A549 (cell line): ENCODE measurements around the gene DTX3L. TPM values are rescaled to one million over a fixed set of nuclear protein-coding genes. Genes with fewer than 3 reads are reported as not detected.

Experiments used
- ATAC-seq, 2 experiments: fragments of 200-7000 bp in 1 of 2; fragments of >200 bp in 1 of 2; cut with Nextera tagmentation in 1 of 2; cut with Tn5 transposase in 1 of 2; 3 replicates each; pipeline versions ENCODE4 v1.8.0 to v1.9.1; 2018 to 2020; ENCODE audit warnings: mild to moderate bottlenecking in 1 of 2, moderate library complexity in 1 of 2
- CTCF ChIA-PET: fragments of 300-600 bp; sonication (Branson Sonifier 250); formaldehyde crosslinking; extraction: SDS; loops from one replicate; lab custom pipeline; 2021; ENCODE audit warnings: antibody characterized with exemption, inconsistent platforms; lab: Yijun Ruan, JAX
- POLR2A ChIA-PET: fragments of 350-600 bp; formaldehyde crosslinking; extraction: SDS; loops from one replicate; lab custom pipeline; 2021; ENCODE audit warnings: antibody characterized with exemption, inconsistent platforms; lab: Yijun Ruan, JAX
- DNase-seq, 2 experiments: peaks; one replicate each; pipeline versions ENCODE4 v3.0.0 to v3.0.0-alpha.2; 2011 to 2016; ENCODE audit warnings: low read depth in 1 of 2, low spot score in 1 of 2
- FAIRE-seq: peaks from 2 replicates; lab custom pipeline; 2011; peaks lifted over from hg19 to GRCh38; lab: Jason Lieb, UNC
- H3K27ac ChIP-seq, 2 experiments: fragments of >200 bp; sonication (Bioruptor Twin); formaldehyde crosslinking; 3 replicates each; pipeline ENCODE4 v1.5.1; 2016 to 2017
- H3K4me1 ChIP-seq: fragments of >200 bp; sonication (Bioruptor Twin); formaldehyde crosslinking; 3 replicates; pipeline ENCODE4 v1.6.1; 2016
- H3K4me2 ChIP-seq: fragments of >200 bp; sonication (Bioruptor Twin); formaldehyde crosslinking; 3 replicates; pipeline ENCODE4 v1.6.1; 2016
- H3K4me3 ChIP-seq: fragments of >200 bp; sonication (Bioruptor Twin); formaldehyde crosslinking; 3 replicates; pipeline ENCODE4 v1.5.1; 2016
- H3K9me3 ChIP-seq: fragments of >200 bp; sonication (Bioruptor Twin); formaldehyde crosslinking; 3 replicates; pipeline ENCODE4 v1.6.1; 2016
- BHLHE40 ChIP-seq: IDR thresholded peaks from 2 replicates; pipeline ENCODE4 v1.6.1; 2012; ENCODE audit warnings: low read depth, low read length, inconsistent platforms
- EHF ChIP-seq: fragments of 250-450 bp; sonication (Bioruptor Pico); IDR thresholded peaks from 2 replicates; pipeline ENCODE4 v1.5.0; 2020; ENCODE audit warnings: mild to moderate bottlenecking
- ESRRA ChIP-seq: fragments of 150-350 bp; IDR thresholded peaks from 2 replicates; pipeline ENCODE4 v1.6.1; 2014; ENCODE audit warnings: mild to moderate bottlenecking, low read length, borderline replicate concordance
- FOSL2 ChIP-seq, 2 experiments: fragments of 450-650 bp in 1 of 2; fragments of >200 bp in 1 of 2; sonication (Bioruptor Twin) in 1 of 2; formaldehyde crosslinking; IDR thresholded peaks; 2 replicates each; pipeline versions ENCODE4 v1.5.0 to v1.6.1; 2016 to 2020; ENCODE audit warnings: mild to moderate bottlenecking in 1 of 2, moderate library complexity in 1 of 2
- HOXA7 ChIP-seq: fragments of 250-450 bp; sonication (Bioruptor Pico); IDR thresholded peaks from 2 replicates; pipeline ENCODE4 v1.5.0; 2020; ENCODE audit warnings: mild to moderate bottlenecking, moderate library complexity
- JUN ChIP-seq, 2 experiments: fragments of >200 bp; sonication (Bioruptor Twin); formaldehyde crosslinking; IDR thresholded peaks; 2 replicates in 1 of 2; 3 replicates in 1 of 2; pipeline ENCODE4 v1.6.1; 2016 to 2017
- KDM1A ChIP-seq: fragments of 200-600 bp; sonication (generic); IDR thresholded peaks from 2 replicates; pipeline ENCODE4 v1.6.1; 2016; ENCODE audit warnings: low read depth, mild to moderate bottlenecking
- MAFK ChIP-seq: fragments of 450-650 bp; IDR thresholded peaks from 2 replicates; pipeline ENCODE4 v1.6.1; 2014; ENCODE audit not compliant: partially characterized antibody
- MYC ChIP-seq: IDR thresholded peaks from 2 replicates; pipeline ENCODE4 v1.6.1; 2012; ENCODE audit warnings: mild to moderate bottlenecking, inconsistent platforms, low read length, improper control_type of control experiment, borderline replicate concordance
- NR3C1 ChIP-seq: fragments of >200 bp; sonication (Bioruptor Twin); formaldehyde crosslinking; IDR thresholded peaks from 3 replicates; pipeline ENCODE4 v1.6.1; 2017
- RAD21 ChIP-seq, 2 experiments: fragments of >200 bp in 1 of 2; sonication (Bioruptor Twin) in 1 of 2; formaldehyde crosslinking in 1 of 2; IDR thresholded peaks in 1 of 2; conservative IDR thresholded peaks in 1 of 2; 2 replicates in 1 of 2; 3 replicates in 1 of 2; pipeline ENCODE4 v1.6.1; 2012 to 2018; ENCODE audit warnings: inconsistent platforms in 1 of 2
- ZFP36 ChIP-seq: fragments of 450-650 bp; IDR thresholded peaks from 2 replicates; pipeline ENCODE4 v1.6.1; 2014; ENCODE audit warnings: borderline replicate concordance; ENCODE audit not compliant: partially characterized antibody
- WGBS: methylation state at CpG from one replicate; pipeline ENCODE4 v1.1.6; 2017; ENCODE audit errors: missing lambda C conversion rate; 5-methylcytosine and 5-hydroxymethylcytosine counted together
- polyA plus RNA-seq, 4 experiments: library from polyadenylated mRNA; depleted of rRNA in 3 of 4; stranded (reverse); fragments of >200 nt; fragmentation: RNase III in 1 of 4; extraction: RNeasy Plus Mini Kit Qiagen cat#74134 plus additional on column Dnase treatment in 1 of 4; gene quantifications; 2 replicates in 3 of 4; 3 replicates in 1 of 4; pipeline ENCODE4 v1.2.3, GENCODE V29; 2011 to 2017
- TF ChIP-seq, protein P1 (sequence below): IDR thresholded peaks from 2 replicates; pipeline ENCODE4 v1.6.1; 2012
- TF ChIP-seq, protein P2 (sequence below): fragments of 250-450 bp; sonication (Bioruptor Pico); IDR thresholded peaks from 2 replicates; pipeline ENCODE4 v1.5.0; 2021; ENCODE audit warnings: mild to moderate bottlenecking, moderate library complexity, borderline replicate concordance
- TF ChIP-seq, protein P3 (sequence below): IDR thresholded peaks from 2 replicates; pipeline ENCODE4 v1.6.1; 2012; ENCODE audit warnings: low read depth, borderline replicate concordance

Gene DTX3L
- polyA plus RNA-seq, 2 of the 4 experiments (the other 2 are of a cell fraction): 4.2 to 5.3 TPM

DNA sequence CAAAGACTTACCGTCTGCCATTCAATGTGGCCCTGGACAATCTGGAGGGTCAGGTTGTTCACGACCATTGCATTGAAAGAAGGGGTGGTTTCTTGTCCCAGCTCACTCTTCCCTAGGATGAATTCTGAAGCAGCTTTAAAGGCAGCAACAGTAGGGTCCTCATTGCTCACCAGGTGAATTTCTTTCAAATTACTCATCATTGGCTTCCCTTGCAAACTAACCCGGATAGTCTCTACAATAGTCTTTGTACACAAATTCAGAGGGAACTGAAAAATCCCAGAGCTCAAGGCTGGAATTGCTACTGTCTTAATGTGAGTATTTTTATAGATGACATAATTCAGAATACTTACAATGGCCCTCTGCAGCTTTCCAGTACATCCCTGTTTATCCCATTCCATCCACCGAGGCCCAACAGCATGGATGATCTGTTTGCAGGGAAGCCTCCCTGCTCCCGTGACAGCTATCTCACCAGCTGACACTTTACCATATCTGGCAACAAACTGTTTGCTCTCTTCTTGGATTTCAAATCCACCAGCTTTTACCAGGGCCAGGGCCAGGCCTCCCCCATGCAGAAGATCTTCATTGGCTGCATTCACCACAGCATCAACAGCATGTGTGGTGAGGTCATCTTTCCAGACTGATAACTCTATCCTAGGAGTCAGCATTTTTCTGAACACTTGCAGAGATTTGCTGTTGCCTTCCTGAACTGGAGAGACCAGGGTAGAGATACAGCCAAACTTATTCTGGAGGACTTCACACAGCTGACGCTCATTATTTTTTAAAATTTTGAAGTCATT is 8.7 kb upstream of the DTX3L start:
- no peak for ATAC-seq
- Histone ChIP-seq H3K9me3 (no peaks in the 10 kb centered on the region), H3K4me3 (no peak overlapping the region), H3K4me1 (no peaks in the 10 kb centered on the region), H3K4me2 (no peak overlapping the region), H3K27ac (no peak overlapping the region)
- 82% methylated on average over 6 of the region's 6 CpGs for WGBS
- no peak for DNase-seq
- ChIA-PET POLR2A (no interaction called here), CTCF (interaction anchor here (3.6 to 5.1 kb wide), 2 partner anchors 97 to 124 kb away, joined by 11 to 38 read pairs; partner anchors contain the start of gene PARP14)
- FAIRE-seq: no peak
- TF ChIP-seq BHLHE40 (no peak), MAFK (peak; percentile 38)

DNA sequence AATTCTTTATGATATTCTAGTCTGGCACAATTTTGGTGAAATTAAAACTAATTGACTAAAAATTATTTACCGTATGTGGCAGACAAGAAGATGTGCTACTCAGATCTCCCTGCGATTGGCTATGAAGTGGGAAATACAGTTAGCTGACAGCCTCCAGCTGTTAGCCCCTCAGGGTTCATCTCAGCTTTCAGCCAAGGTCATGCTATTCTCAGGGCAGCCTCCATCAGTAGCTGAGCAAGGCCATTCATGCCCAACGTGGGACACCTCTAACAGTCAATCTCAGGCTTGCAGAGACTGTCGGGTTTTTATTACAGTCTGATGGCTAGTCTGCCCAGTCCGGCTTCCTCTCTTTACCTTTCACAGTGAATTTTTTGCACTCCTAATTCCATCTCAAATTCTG is 6.8 kb upstream of the DTX3L start:
- no peak for TF ChIP-seq FOSL2 (IDR thresholded peaks at IDR 0.05)
- TF ChIP-seq FOSL2 (CRISPR knock-in tag; IDR thresholded peaks at IDR 0.05): no peak
- TF ChIP-seq ESRRA: no peak
- TF ChIP-seq NR3C1: no peak
- TF ChIP-seq HOXA7: no peak
- TF ChIP-seq, all 56 proteins: peak for 0
- Histone ChIP-seq H3K27ac (no peak overlapping the region), H3K4me3 (no peak overlapping the region), H3K4me1 (no peaks in the 10 kb centered on the region), H3K9me3 (no peaks in the 10 kb centered on the region), H3K4me2 (no peak overlapping the region)
- WGBS: 89% methylated on average over 5 of the region's 5 CpGs
- no peak for FAIRE-seq
- DNase-seq: no peak
- ATAC-seq: no peak
- CTCF ChIA-PET: interaction anchor here (1.0 to 5.1 kb wide), 5 partner anchors 10 to 164 kb away, joined by 3 to 38 read pairs (median 5); partner anchors contain the start of gene PARP14
- POLR2A ChIA-PET: no interaction called here

DNA sequence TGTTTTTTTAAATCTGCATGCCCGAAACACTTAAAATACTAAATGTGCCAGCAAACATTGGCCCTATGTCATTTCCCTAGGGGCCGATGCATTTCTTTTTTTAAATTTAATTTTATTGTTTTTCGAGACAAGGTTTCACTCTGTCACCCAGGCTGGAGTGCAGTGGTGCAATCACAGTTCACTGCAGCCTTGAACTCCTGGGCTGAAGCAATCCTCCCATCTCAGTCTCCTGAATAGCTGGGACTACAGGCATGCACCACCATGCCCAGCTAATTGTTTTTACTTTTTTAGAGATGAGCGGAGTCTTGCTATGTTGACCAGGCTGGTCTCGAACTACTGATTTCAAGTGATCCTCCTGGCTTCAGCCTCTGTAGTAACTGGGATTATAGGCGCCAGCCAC is 5.5 kb upstream of the DTX3L start:
- Histone ChIP-seq H3K4me3 (no peak overlapping the region), H3K4me2 (no peak overlapping the region), H3K27ac (no peak overlapping the region), H3K4me1 (no peaks in the 10 kb centered on the region), H3K9me3 (no peaks in the 10 kb centered on the region)
- POLR2A ChIA-PET: no interaction called here
- ATAC-seq (no peak), DNase-seq (no peak), FAIRE-seq (no peak)
- WGBS: 81% methylated on average over 6 of the region's 6 CpGs
- CTCF ChIA-PET: interaction anchor here (1.0 to 5.1 kb wide), 6 partner anchors 17 to 472 kb away, joined by 3 to 52 read pairs (median 8); partner anchors contain the start of genes PARP14 and WDR5B
- TF ChIP-seq, protein P1, sequence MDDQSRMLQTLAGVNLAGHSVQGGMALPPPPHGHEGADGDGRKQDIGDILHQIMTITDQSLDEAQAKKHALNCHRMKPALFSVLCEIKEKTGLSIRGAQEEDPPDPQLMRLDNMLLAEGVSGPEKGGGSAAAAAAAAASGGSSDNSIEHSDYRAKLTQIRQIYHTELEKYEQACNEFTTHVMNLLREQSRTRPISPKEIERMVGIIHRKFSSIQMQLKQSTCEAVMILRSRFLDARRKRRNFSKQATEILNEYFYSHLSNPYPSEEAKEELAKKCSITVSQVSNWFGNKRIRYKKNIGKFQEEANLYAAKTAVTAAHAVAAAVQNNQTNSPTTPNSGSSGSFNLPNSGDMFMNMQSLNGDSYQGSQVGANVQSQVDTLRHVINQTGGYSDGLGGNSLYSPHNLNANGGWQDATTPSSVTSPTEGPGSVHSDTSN: no peak
- TF ChIP-seq, protein P2, sequence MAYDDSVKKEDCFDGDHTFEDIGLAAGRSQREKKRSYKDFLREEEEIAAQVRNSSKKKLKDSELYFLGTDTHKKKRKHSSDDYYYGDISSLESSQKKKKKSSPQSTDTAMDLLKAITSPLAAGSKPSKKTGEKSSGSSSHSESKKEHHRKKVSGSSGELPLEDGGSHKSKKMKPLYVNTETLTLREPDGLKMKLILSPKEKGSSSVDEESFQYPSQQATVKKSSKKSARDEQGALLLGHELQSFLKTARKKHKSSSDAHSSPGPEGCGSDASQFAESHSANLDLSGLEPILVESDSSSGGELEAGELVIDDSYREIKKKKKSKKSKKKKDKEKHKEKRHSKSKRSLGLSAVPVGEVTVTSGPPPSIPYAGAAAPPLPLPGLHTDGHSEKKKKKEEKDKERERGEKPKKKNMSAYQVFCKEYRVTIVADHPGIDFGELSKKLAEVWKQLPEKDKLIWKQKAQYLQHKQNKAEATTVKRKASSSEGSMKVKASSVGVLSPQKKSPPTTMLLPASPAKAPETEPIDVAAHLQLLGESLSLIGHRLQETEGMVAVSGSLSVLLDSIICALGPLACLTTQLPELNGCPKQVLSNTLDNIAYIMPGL (CRISPR knock-in tag): no peak

DNA sequence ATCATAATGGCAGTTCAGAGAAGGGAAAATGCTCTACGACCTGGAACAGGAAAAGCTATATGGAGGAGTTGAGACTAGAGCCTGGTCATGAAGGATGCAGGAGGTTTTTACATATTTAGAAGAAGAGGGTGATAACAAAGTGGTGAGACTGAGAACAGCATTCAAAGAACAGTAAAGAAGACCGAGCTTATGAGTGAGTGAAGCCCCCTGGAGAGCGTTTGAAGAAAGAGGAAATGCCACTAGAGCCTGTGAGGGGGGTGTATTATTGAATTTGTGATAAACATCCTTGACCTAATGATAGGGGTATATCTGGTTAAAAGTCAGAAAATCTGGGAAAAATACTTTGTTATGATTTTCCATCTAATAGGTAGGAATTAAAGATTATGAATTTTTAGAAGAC is 4.2 kb upstream of the DTX3L start:
- no peaks in the 10 kb centered on the region for H3K9me3 ChIP-seq
- DNase-seq: no peak
- peaks cover 2% of the 10 kb centered on the region; the same call in 1 of the 3 replicates for H3K4me1 ChIP-seq
- H3K4me2 ChIP-seq: no peak overlapping the region
- no peak overlapping the region for H3K4me3 ChIP-seq
- TF ChIP-seq KDM1A (no peak), JUN (IDR thresholded peaks at IDR 0.05) (no peak), BHLHE40 (no peak), EHF (no peak), NR3C1 (no peak), MYC (no peak), RAD21 (conservative IDR thresholded peaks at IDR 0.05 in 1 of 2, IDR thresholded peaks at IDR 0.05 in 1 of 2) (no peak), ZFP36 (no peak)
- TF ChIP-seq, protein P3, sequence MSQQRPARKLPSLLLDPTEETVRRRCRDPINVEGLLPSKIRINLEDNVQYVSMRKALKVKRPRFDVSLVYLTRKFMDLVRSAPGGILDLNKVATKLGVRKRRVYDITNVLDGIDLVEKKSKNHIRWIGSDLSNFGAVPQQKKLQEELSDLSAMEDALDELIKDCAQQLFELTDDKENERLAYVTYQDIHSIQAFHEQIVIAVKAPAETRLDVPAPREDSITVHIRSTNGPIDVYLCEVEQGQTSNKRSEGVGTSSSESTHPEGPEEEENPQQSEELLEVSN: no peak
- no peak overlapping the region for H3K27ac ChIP-seq
- POLR2A ChIA-PET: no interaction called here
- WGBS: 73% methylated on average over 3 of the region's 3 CpGs
- no peak for ATAC-seq
- CTCF ChIA-PET: interaction anchor here (0.7 to 3.0 kb wide), 15 partner anchors 11 to 470 kb away, joined by 3 to 52 read pairs (median 3); no protein-coding TSS in a partner anchor
- no peak for FAIRE-seq
